Mesenchymal stem cell (in vitro differentiated cells and primary cell): ENCODE measurements around the gene ZSCAN12. TPM values are rescaled to one million over a fixed set of nuclear protein-coding genes. Genes with fewer than 3 reads are reported as not detected.
"Not testable (repeated sequence)": the region's sequence is repeated elsewhere in the genome, so short reads cannot be mapped to it uniquely, and the experiment has no call there.

Experiments
- DNase-seq: peaks from one replicate; pipeline ENCODE4 v3.0.0-alpha.2; 2013
- H2AFZ ChIP-seq: one replicate; pipeline ENCODE4 v1.6.1; 2013; ENCODE audit warnings: low read depth, mild to moderate bottlenecking, control low read depth, inconsistent platforms, low read length, moderate library complexity
- H2AK5ac ChIP-seq: 2 replicates; pipeline ENCODE4 v1.6.1; 2013; ENCODE audit warnings: low read length, moderate library complexity, mild to moderate bottlenecking, inconsistent platforms; ENCODE audit not compliant: severe bottlenecking
- H2BK120ac ChIP-seq: one replicate; pipeline ENCODE4 v1.6.1; 2013; ENCODE audit warnings: low read depth, mild to moderate bottlenecking, inconsistent platforms, low read length, moderate library complexity
- H2BK12ac ChIP-seq, 2 experiments: one replicate each; pipeline ENCODE4 v1.6.1; 2013; ENCODE audit warnings: inconsistent platforms in 2 of 2, low read length in 2 of 2, mild to moderate bottlenecking in 2 of 2, moderate library complexity in 2 of 2, control low read depth in 1 of 2
- H2BK15ac ChIP-seq: one replicate; pipeline ENCODE4 v1.6.1; 2013; ENCODE audit warnings: mild to moderate bottlenecking, low read depth, inconsistent platforms; ENCODE audit not compliant: poor library complexity, severe bottlenecking
- H2BK5ac ChIP-seq: 2 replicates; pipeline ENCODE4 v1.6.1; 2013; ENCODE audit warnings: low read depth, mild to moderate bottlenecking, low read length, control low read depth, inconsistent platforms; ENCODE audit not compliant: poor library complexity, severe bottlenecking
- H3K14ac ChIP-seq, 2 experiments: one replicate each; pipeline ENCODE4 v1.6.1; 2013; ENCODE audit warnings: inconsistent platforms in 2 of 2, low read length in 2 of 2, control low read depth in 1 of 2, mild to moderate bottlenecking in 1 of 2, moderate library complexity in 1 of 2
- H3K18ac ChIP-seq, 2 experiments: one replicate each; pipeline ENCODE4 v1.6.1; 2013; ENCODE audit warnings: inconsistent platforms in 2 of 2, low read length in 2 of 2, control low read depth in 1 of 2, low read depth in 1 of 2, mild to moderate bottlenecking in 1 of 2
- H3K23ac ChIP-seq, 2 experiments: one replicate each; pipeline ENCODE4 v1.6.1; 2013; ENCODE audit warnings: inconsistent platforms in 2 of 2, low read length in 2 of 2, mild to moderate bottlenecking in 2 of 2, moderate library complexity in 2 of 2, control low read depth in 1 of 2
- H3K27ac ChIP-seq: 2 replicates; pipeline ENCODE4 v1.5.1; 2013; ENCODE audit warnings: mild to moderate bottlenecking, moderate library complexity, low read length, control low read depth, inconsistent platforms; ENCODE audit not compliant: poor library complexity, severe bottlenecking
- H3K27me3 ChIP-seq, 2 experiments: 2 replicates each; pipeline versions ENCODE4 v1.6.1 to v1.7.0; 2013; ENCODE audit warnings: low read length in 2 of 2, mild to moderate bottlenecking in 2 of 2, moderate library complexity in 2 of 2, control low read depth in 1 of 2, inconsistent platforms in 1 of 2; ENCODE audit not compliant: control insufficient read depth in 1 of 2, insufficient read depth in 1 of 2
- H3K36me3 ChIP-seq, 2 experiments: 2 replicates each; pipeline versions ENCODE4 v1.6.1 to v1.7.0; 2013; ENCODE audit warnings: low read length in 2 of 2, control low read depth in 1 of 2, inconsistent platforms in 1 of 2, low read depth in 1 of 2, mild to moderate bottlenecking in 1 of 2; ENCODE audit not compliant: insufficient read depth in 2 of 2, control insufficient read depth in 1 of 2
- H3K4ac ChIP-seq, 2 experiments: one replicate each; pipeline ENCODE4 v1.6.1; 2013; ENCODE audit warnings: inconsistent platforms in 2 of 2, low read length in 2 of 2, mild to moderate bottlenecking in 2 of 2, moderate library complexity in 2 of 2, control low read depth in 1 of 2, low read depth in 1 of 2
- H3K4me1 ChIP-seq: 2 replicates; pipeline ENCODE4 v1.6.1; 2013; ENCODE audit warnings: low read depth, low read length, control low read depth; ENCODE audit not compliant: control insufficient read depth, insufficient read depth
- H3K4me2 ChIP-seq: 2 replicates; pipeline ENCODE4 v1.6.1; 2013; ENCODE audit warnings: low read length, mild to moderate bottlenecking, inconsistent platforms; ENCODE audit not compliant: poor library complexity, severe bottlenecking
- H3K4me3 ChIP-seq, 2 experiments: 2 replicates each; pipeline versions ENCODE4 v1.5.1 to v1.7.0; 2013; ENCODE audit warnings: low read length in 2 of 2, mild to moderate bottlenecking in 2 of 2, control low read depth in 1 of 2, low read depth in 1 of 2; ENCODE audit not compliant: insufficient read depth in 1 of 2
- H3K79me1 ChIP-seq: replicated peaks from 2 replicates; pipeline ENCODE4 v1.6.1; 2013; ENCODE audit warnings: mild to moderate bottlenecking, control low read depth, low read length, inconsistent platforms; ENCODE audit not compliant: poor library complexity, severe bottlenecking
- H3K9ac ChIP-seq: 2 replicates; pipeline ENCODE4 v1.7.0; 2013; ENCODE audit warnings: mild to moderate bottlenecking, low read length, moderate library complexity
- H3K9me3 ChIP-seq: 2 replicates; pipeline ENCODE4 v1.7.0; 2013; ENCODE audit warnings: mild to moderate bottlenecking, low read length; ENCODE audit not compliant: control insufficient read depth
- H4K8ac ChIP-seq: one replicate; pipeline ENCODE4 v1.6.1; 2013; ENCODE audit warnings: inconsistent platforms, mild to moderate bottlenecking, low read length, moderate library complexity
- H4K91ac ChIP-seq: one replicate; pipeline ENCODE4 v1.6.1; 2013; ENCODE audit warnings: mild to moderate bottlenecking, low read length, inconsistent platforms
- WGBS: methylation state at CpG from one replicate; pipeline ENCODE4 v1.1.7; 2013; ENCODE audit warnings: mixed read lengths; 5-methylcytosine and 5-hydroxymethylcytosine counted together
- polyA plus RNA-seq, 2 experiments: library from polyadenylated mRNA; stranded (reverse); fragments of 200-250 nt; gene quantifications; one replicate each; pipeline ENCODE4 v1.2.3, GENCODE V29; 2013

Gene ZSCAN12
- 2.5 TPM for polyA plus RNA-seq (2013, experiment 1 of 2)
- 2.4 TPM for polyA plus RNA-seq (2013, experiment 2 of 2)

DNA sequence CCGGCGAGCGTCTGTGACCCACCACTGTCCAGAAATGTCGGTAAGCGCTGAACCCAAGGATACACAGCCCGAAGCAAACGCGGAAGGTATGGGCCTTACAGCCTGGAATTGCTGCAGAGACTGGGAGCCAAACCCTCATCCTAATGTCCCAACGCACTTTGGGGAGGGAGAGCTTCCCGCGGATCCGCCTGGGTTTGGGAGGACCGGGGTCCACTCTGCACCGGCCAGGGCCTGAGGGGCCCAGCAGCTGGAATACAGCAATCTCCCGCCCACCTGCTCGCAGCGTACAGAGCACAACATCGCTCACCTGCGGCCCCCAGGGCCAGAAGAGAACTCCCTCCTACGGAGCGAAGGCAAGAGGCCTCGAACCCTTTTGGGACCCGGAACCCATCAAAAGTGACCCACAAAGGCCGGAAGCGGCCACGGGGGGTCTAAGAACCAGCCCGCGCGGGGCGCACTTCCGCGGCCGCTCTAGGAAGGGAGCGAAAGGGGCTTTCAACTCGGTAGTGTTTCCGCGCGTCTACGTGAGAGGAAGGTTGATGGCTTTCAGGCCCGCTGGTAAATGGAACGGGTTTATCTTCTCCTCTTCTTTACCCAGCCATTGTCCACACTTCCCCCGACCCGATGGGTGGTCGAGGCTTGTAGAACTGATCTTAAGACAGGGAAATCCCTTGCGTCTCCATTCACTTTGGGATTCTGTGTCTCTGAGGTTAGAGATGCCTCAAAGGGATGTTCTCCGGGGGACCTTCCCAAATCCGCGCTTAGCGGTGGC, at the start of gene ZSCAN12:
TSS of gene ZSCAN12 (minus strand) at position 398 of the 772 bp plus-strand sequence. CDS start 1,342 bp downstream, outside the sequence.
- Histone ChIP-seq H3K23ac (peak within 1 kb of the TSS in 1 of 2 experiments; percentile 61), H3K4me3 (peak within 1 kb of the TSS; percentile 82 to 90), H3K36me3 (peaks cover 9 to 29% of the 10 kb centered on the region in 2 experiments), H2AFZ (peak within 1 kb of the TSS; percentile 86), H3K9ac (peak within 1 kb of the TSS; percentile 94), H2BK15ac (peak within 1 kb of the TSS; percentile 37), H3K18ac (peak within 1 kb of the TSS; percentile 89 to 93), H2BK5ac (no peak within 1 kb of the TSS), H2BK12ac (no peak within 1 kb of the TSS), H4K91ac (peak within 1 kb of the TSS; percentile 66), H2BK120ac (peak within 1 kb of the TSS; percentile 56), H3K4me2 (peak within 1 kb of the TSS; percentile 73), H3K4me1 (peaks cover 6% of the 10 kb centered on the region), H3K27me3 (peaks cover 0 to 9% of the 10 kb centered on the region in 2 experiments), H3K4ac (peak within 1 kb of the TSS; percentile 75 to 78), H4K8ac (peak within 1 kb of the TSS; percentile 97), H3K14ac (peak within 1 kb of the TSS in 1 of 2 experiments; percentile 93), H3K79me1 (peaks cover 7% of the 10 kb centered on the region), H3K9me3 (no peaks in the 10 kb centered on the region), H3K27ac (peak within 1 kb of the TSS; percentile 79), H2AK5ac (peak within 1 kb of the TSS; percentile 46)
- peak; percentile 90 for DNase-seq
- WGBS, result under 1% methylated on average over 37 of the region's 49 CpGs

DNA sequence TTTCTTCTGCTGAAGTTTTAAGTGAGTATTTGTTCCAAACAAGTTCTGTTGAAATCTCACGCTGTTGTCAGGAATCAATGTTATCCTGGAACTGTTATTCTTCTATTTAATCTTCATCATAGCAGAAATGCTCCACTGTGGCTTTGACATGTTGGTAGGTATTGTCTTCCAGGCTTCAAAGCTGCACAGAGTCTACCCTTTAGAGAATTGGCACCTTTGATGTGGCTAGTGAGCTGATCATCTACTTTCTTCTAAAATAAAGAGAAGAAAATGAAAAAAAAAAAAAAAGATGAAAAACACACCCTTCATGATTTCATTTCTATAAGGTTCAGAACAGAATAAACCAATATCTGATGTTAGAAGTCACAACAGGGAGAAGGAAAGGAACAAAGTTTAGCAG, 49.5 kb upstream of the ZSCAN12 start:
- no peak overlapping the region for H3K14ac ChIP-seq
- H3K4me2 ChIP-seq, result no peak overlapping the region
- no peak overlapping the region for H2BK120ac ChIP-seq
- no peak overlapping the region for H2AFZ ChIP-seq
- no peak overlapping the region for H2BK12ac ChIP-seq
- WGBS, result no CpG with 5 or more reads among the region's 1 CpG
- DNase-seq, result no peak
- H3K9ac ChIP-seq, result no peak overlapping the region
- H3K9me3 ChIP-seq, result no peaks in the 10 kb centered on the region
- H2BK15ac ChIP-seq, result no peak overlapping the region
- no peak overlapping the region for H3K4ac ChIP-seq
- no peaks in the 10 kb centered on the region for H3K27me3 ChIP-seq
- H3K36me3 ChIP-seq, result no peaks in the 10 kb centered on the region
- H4K8ac ChIP-seq, result no peak overlapping the region
- no peak overlapping the region for H2BK5ac ChIP-seq
- peaks cover 2% of the 10 kb centered on the region for H3K4me1 ChIP-seq
- no peak overlapping the region for H4K91ac ChIP-seq
- H2AK5ac ChIP-seq, result no peak overlapping the region
- H3K18ac ChIP-seq, result no peak overlapping the region
- no peak overlapping the region for H3K23ac ChIP-seq
- H3K79me1 ChIP-seq, result no peaks in the 10 kb centered on the region
- H3K27ac ChIP-seq, result no peak overlapping the region
- H3K4me3 ChIP-seq, result no peak overlapping the region

DNA sequence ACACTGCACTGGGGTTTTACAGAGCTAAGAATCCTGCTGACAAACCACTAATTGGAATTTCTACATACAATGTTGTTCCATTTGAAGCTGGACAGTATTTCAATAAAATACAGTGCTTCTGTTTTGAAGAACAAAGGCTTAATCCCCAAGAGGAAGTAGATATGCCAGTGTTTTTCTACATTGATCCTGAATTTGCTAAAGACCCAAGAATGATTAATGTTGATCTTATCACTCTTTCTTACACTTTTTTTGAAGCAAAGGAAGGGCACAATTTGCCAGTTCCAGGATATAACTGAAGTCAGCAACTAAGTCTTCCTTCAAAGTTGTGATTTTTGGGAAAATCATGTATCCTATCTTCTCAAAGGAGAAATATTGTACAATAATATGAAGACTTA, 48.0 kb upstream of the ZSCAN12 start:
- H3K18ac ChIP-seq, H2BK12ac ChIP-seq: not testable (repeated sequence)

DNA sequence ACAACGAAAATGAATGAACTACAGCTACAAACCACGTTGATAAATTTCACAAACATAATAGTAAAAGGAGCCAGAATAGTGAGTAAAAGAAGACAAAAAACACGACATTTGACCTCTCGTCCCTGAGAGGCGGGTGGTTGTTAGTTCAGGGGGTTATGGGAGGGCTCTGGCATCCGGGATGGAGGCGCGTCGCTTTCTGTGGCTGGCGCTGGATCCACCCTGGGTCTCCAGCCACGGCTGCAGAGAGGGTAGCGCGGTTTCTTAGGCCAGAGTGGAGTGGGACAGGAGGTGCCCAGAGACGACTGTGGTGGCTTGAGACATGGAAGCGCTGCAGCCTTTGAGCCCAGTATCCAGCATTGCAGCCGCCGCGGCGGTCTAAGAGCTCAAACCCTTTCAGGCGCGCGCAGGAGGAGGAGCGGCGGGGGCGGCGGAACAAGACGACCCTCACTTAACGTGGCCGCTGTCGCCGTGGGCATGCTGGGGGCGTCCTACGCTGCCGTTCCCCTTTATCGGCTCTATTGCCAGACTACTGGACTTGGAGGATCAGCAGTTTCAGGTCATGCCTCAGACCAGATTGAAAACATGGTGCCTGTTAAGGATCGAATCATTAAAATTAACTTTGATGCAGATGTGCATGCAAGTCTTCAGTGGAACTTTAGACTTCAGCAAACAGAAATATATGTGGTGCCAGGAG, 47.4 kb upstream of the ZSCAN12 start:
- H3K4ac ChIP-seq, result peak overlapping the region in 1 of 2 experiments; percentile 3
- peak overlapping the region; percentile 52 for H4K8ac ChIP-seq
- no peak overlapping the region for H3K23ac ChIP-seq
- peaks cover 2% of the 10 kb centered on the region for H3K4me1 ChIP-seq
- peak overlapping the region; percentile 9 for H2BK120ac ChIP-seq
- peaks cover 7% of the 10 kb centered on the region for H3K79me1 ChIP-seq
- H3K4me2 ChIP-seq, result peak overlapping the region; percentile 68
- H3K14ac ChIP-seq, result peak overlapping the region in 1 of 2 experiments; percentile 31
- no peak overlapping the region for H3K27ac ChIP-seq
- H3K4me3 ChIP-seq, result peak overlapping the region; percentile 64 to 87
- no peak overlapping the region for H4K91ac ChIP-seq
- no peaks in the 10 kb centered on the region for H3K9me3 ChIP-seq
- no peak overlapping the region for H2BK5ac ChIP-seq
- WGBS, result 5% methylated on average over 34 of the region's 36 CpGs
- peak overlapping the region; percentile 78 for H3K9ac ChIP-seq
- no peak overlapping the region for H2BK15ac ChIP-seq
- no peaks in the 10 kb centered on the region for H3K27me3 ChIP-seq
- H2AFZ ChIP-seq, result peak overlapping the region; percentile 10
- no peaks in the 10 kb centered on the region for H3K36me3 ChIP-seq
- H2BK12ac ChIP-seq, result no peak overlapping the region
- no peak overlapping the region for H2AK5ac ChIP-seq
- peak; percentile 10 for DNase-seq
- peak overlapping the region in 1 of 2 experiments; percentile 54 for H3K18ac ChIP-seq

More for the DNA sequence above, 48.0 kb upstream of the ZSCAN12 start:
- H3K27me3 ChIP-seq, H3K27ac ChIP-seq, H3K9me3 ChIP-seq, H3K14ac ChIP-seq, H3K23ac ChIP-seq, H4K8ac ChIP-seq, H4K91ac ChIP-seq, H2BK15ac ChIP-seq, H3K4ac ChIP-seq, H2BK5ac ChIP-seq, H2AK5ac ChIP-seq, H3K79me1 ChIP-seq, H3K4me1 ChIP-seq, H2AFZ ChIP-seq, H3K36me3 ChIP-seq, DNase-seq: not testable (repeated sequence)
- H3K4me3 ChIP-seq, result peak overlapping the region in 1 of 2 experiments; percentile 87
- H2BK120ac ChIP-seq, result peak overlapping the region; percentile 9
- peak overlapping the region; percentile 68 for H3K4me2 ChIP-seq
- peak overlapping the region; percentile 78 for H3K9ac ChIP-seq
